ENCODE data around the gene HYCC2.

DNA sequence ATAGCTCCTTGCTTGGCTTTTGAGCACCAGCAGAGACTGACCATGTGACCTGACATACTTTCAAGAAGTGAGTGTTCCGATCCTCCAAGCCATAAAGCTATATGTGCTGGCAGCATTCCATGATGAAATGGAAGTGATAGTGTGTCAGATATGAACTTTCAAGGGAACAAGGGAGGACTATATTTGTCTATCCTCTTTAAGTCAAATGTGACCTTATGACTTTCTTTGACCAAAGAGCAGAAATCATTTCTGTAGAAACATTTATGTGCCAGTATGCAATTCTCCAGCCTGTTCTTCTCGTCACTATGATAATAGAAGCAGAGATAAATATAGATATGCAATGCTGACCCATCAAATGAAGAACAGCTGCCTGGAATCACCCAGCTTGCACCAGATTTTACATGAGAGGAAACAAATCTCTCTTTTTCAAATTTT lies 14.4 kb downstream of the HYCC2 start:
- no peak for TF ChIP-seq CTCF (IDR thresholded peaks at IDR 0.05)
- TF ChIP-seq ZFX (IDR thresholded peaks at IDR 0.05; ENCODE audit: borderline replicate concordance) = no peak
